Ishikawa (cell line): Measurements from ENCODE around the gene ST3GAL6.

Experiments
- CEBPB ChIP-seq: IDR thresholded peaks from 2 replicates; pipeline ENCODE4 v1.6.1; 2012
- EP300 ChIP-seq: IDR thresholded peaks from 2 replicates; pipeline ENCODE4 v1.6.1; 2012; ENCODE audit warnings: borderline replicate concordance
- MAX ChIP-seq: IDR thresholded peaks from 2 replicates; pipeline ENCODE4 v1.6.1; 2012
- NFIC ChIP-seq: IDR thresholded peaks from 2 replicates; pipeline ENCODE4 v1.6.1; 2012
- TAF1 ChIP-seq: IDR thresholded peaks from 2 replicates; pipeline ENCODE4 v1.6.1; 2012; ENCODE audit warnings: low read depth, mild to moderate bottlenecking
- TEAD4 ChIP-seq: IDR thresholded peaks from 2 replicates; pipeline ENCODE4 v1.6.1; 2012
- YY1 ChIP-seq: IDR thresholded peaks from 2 replicates; pipeline ENCODE4 v1.6.1; 2012; ENCODE audit warnings: low read depth

- TF ChIP-seq CEBPB: no peak
- TF ChIP-seq TAF1: no peak
- no peak for TF ChIP-seq YY1
- no peak for TF ChIP-seq TEAD4
- no peak for TF ChIP-seq NFIC
- no peak for TF ChIP-seq EP300
- TF ChIP-seq MAX: no peak
Measured at GRCh38 chr3:98721776-98722175, 41.4 kb upstream of the ST3GAL6 start.
